ENCODE results near the gene TPPP2. TPM values are rescaled to one million over a fixed set of nuclear protein-coding genes. Genes with fewer than 3 reads are reported as not detected.

The TPPP2 gene
- total RNA-seq, 3 donors from 2014 or later: 0.15 TPM; not detected in 2

- TF ChIP-seq POLR2A (IDR thresholded peaks at IDR 0.05): no peak
- no peak for TF ChIP-seq POLR2AphosphoS5 (IDR thresholded peaks at IDR 0.05)
- no peak for TF ChIP-seq CTCF (IDR thresholded peaks at IDR 0.05)
- no peaks in the 10 kb centered on the region for H3K9me3 ChIP-seq
- H3K4me1 ChIP-seq: peaks cover 3 to 4% of the 10 kb centered on the region in 2 donors
- intact Hi-C loops (cut with DNase I; ENCODE audit: low total_unique reads): no loop called here
- H3K36me3 ChIP-seq: peaks cover 7% of the 10 kb centered on the region
- no peak overlapping the region for H3K4me3 ChIP-seq
- H3K27ac ChIP-seq: no peak overlapping the region
- H3K27me3 ChIP-seq: no peaks in the 10 kb centered on the region
- no peak for DNase-seq (ENCODE audit: low spot score in 2 of 2)
Observed at GRCh38 chr14:21077672-21078071, 47.7 kb downstream of the TPPP2 start.

- DNase-seq (ENCODE audit: low spot score in 2 of 2): no peak
- H3K9me3 ChIP-seq: no peaks in the 10 kb centered on the region
- no peak overlapping the region for H3K4me3 ChIP-seq
- no peaks in the 10 kb centered on the region for H3K4me1 ChIP-seq
- intact Hi-C loops (cut with DNase I; ENCODE audit: low total_unique reads): no loop called here
- peaks cover 7% of the 10 kb centered on the region for H3K36me3 ChIP-seq
- H3K27ac ChIP-seq: no peak overlapping the region
- TF ChIP-seq CTCF (IDR thresholded peaks at IDR 0.05): no peak
- TF ChIP-seq POLR2A (IDR thresholded peaks at IDR 0.05): no peak
- no peak for TF ChIP-seq POLR2AphosphoS5 (IDR thresholded peaks at IDR 0.05)
- H3K27me3 ChIP-seq: no peaks in the 10 kb centered on the region
Observed at GRCh38 chr14:21078287-21078686, 48.3 kb downstream of the TPPP2 start.

GRCh38 chr14:21078726-21079125, 48.7 kb downstream of the TPPP2 start:
- no peak overlapping the region for H3K4me3 ChIP-seq
- H3K4me1 ChIP-seq: no peaks in the 10 kb centered on the region
- peaks cover 7% of the 10 kb centered on the region for H3K36me3 ChIP-seq
- H3K9me3 ChIP-seq: no peaks in the 10 kb centered on the region
- intact Hi-C loops (cut with DNase I; ENCODE audit: low total_unique reads): no loop called here
- H3K27me3 ChIP-seq: no peaks in the 10 kb centered on the region
- no peak overlapping the region for H3K27ac ChIP-seq
- no peak for TF ChIP-seq POLR2A (IDR thresholded peaks at IDR 0.05)
- no peak for TF ChIP-seq CTCF (IDR thresholded peaks at IDR 0.05)
- TF ChIP-seq POLR2AphosphoS5 (IDR thresholded peaks at IDR 0.05): no peak
- DNase-seq (ENCODE audit: low spot score in 2 of 2): no peak

- no peak overlapping the region for H3K27ac ChIP-seq
- H3K27me3 ChIP-seq: no peaks in the 10 kb centered on the region
- peaks cover 7% of the 10 kb centered on the region for H3K36me3 ChIP-seq
- intact Hi-C loops (cut with DNase I; ENCODE audit: low total_unique reads): no loop called here
- H3K4me3 ChIP-seq: no peak overlapping the region
- TF ChIP-seq POLR2AphosphoS5 (IDR thresholded peaks at IDR 0.05) (no peak), CTCF (IDR thresholded peaks at IDR 0.05) (no peak), POLR2A (IDR thresholded peaks at IDR 0.05) (no peak)
- no peaks in the 10 kb centered on the region for H3K4me1 ChIP-seq
- H3K9me3 ChIP-seq: no peaks in the 10 kb centered on the region
- no peak for DNase-seq (ENCODE audit: low spot score in 2 of 2)
Observed at GRCh38 chr14:21081521-21082142, 51.6 kb downstream of the TPPP2 start.

Other genes starting within 250 kb of the TPPP2 start
- gene RNASE6, start 248.9 kb upstream of the TPPP2 start, total RNA-seq: 10 to 100 TPM in 2 of 3 donors, 1 to 10 TPM in 1; 7.2 to 58.7 (median 16.7) TPM
- gene RNASE1, start 227.4 kb upstream of the TPPP2 start, total RNA-seq: 1,000 to 10,000 TPM in 1 of 3 donors, 100 to 1,000 TPM in 2; 125 to 1,186 (median 303) TPM
- gene RNASE3, start 138.8 kb upstream of the TPPP2 start, total RNA-seq: not detected
- gene RNASE2, start 74.7 kb upstream of the TPPP2 start, total RNA-seq: 1 to 10 TPM; 1.3 to 3.2 (median 2.0) TPM
- 100 to 1,000 TPM in 1 of 3 donors, 10 to 100 TPM in 2; 78.6 to 105 (median 89.5) TPM for gene METTL17, start 40.2 kb upstream of the TPPP2 start, total RNA-seq
- under 1 TPM in 1 of 3 donors, not detected in 2; 0.59 TPM for gene SLC39A2, start 30.9 kb upstream of the TPPP2 start, total RNA-seq
- gene NDRG2, start 5.2 kb upstream of the TPPP2 start, total RNA-seq: 100 to 1,000 TPM; 251 to 693 (median 258) TPM
- gene RNASE13, start 4.6 kb downstream of the TPPP2 start, total RNA-seq: not detected
- gene RNASE7, start 12.1 kb downstream of the TPPP2 start, total RNA-seq: 1 to 10 TPM in 2 of 3 donors, not detected in 1; 1.6 to 3.1 TPM
- gene RNASE8, start 27.6 kb downstream of the TPPP2 start, total RNA-seq: not detected
- gene ARHGEF40, start 40.1 kb downstream of the TPPP2 start, total RNA-seq: 10 to 100 TPM; 33.7 to 51.4 (median 40.6) TPM
- 10 to 100 TPM; 32.4 to 62.2 (median 32.8) TPM for gene ZNF219, start 68.4 kb downstream of the TPPP2 start, total RNA-seq
- gene TMEM253, start 70.8 kb downstream of the TPPP2 start, total RNA-seq: 1 to 10 TPM in 1 of 3 donors, under 1 TPM in 2; 0.44 to 1.3 (median 0.98) TPM
- gene OR5AU1, start 125.8 kb downstream of the TPPP2 start, total RNA-seq: not detected
- 100 to 1,000 TPM; 386 to 760 (median 480) TPM for gene HNRNPC, start 239.2 kb downstream of the TPPP2 start, total RNA-seq
- 10 to 100 TPM in 1 of 3 donors, under 1 TPM in 2; 0.33 to 10.4 (median 0.48) TPM for gene RPGRIP1, start 249.9 kb downstream of the TPPP2 start, total RNA-seq